ENCODE measurements around the gene CELF3. TPM values are rescaled to one million over a fixed set of nuclear protein-coding genes. Genes with fewer than 3 reads are reported as not detected.
"Not testable (repeated sequence)": the region's sequence is repeated elsewhere in the genome, so short reads cannot be mapped to it uniquely, and the experiment has no call there.

Gene CELF3
- total RNA-seq, 1 donor from 2014 or later: not detected

DNA sequence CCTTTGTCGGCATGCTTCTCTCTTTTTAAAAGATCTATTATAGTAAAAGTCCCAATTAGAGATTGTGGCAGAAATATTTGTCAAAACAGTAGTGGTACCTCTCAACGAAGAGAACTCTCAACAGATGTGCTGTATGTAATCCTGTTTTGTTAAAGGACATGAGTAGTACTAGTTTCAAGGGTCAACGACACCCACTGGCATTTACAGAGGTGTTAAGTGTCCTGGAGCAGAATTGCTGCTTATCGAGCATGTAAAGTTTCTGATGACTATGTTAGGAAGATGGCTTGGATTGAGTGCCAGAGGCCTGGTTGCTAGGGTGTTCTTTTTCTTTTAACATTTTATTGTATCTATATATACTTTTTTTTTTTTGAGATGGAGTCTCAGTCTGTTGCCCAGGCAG, 27.1 kb downstream of the CELF3 start:
- H3K27me3 Mint-ChIP-seq (ENCODE audit: unreplicated experiment): no peaks in the 10 kb centered on the region
- H3K27ac Mint-ChIP-seq (ENCODE audit: unreplicated experiment): no peak overlapping the region
- DNase-seq (ENCODE audit: low spot score): no peak
- no peak for TF ChIP-seq CTCF (IDR thresholded peaks at IDR 0.05; ENCODE audit: unreplicated experiment)
- no peak overlapping the region for H3K4me3 Mint-ChIP-seq (ENCODE audit: unreplicated experiment)
- H3K36me3 Mint-ChIP-seq (ENCODE audit: low read depth, unreplicated experiment): peaks cover 7% of the 10 kb centered on the region
- H3K4me1 Mint-ChIP-seq (ENCODE audit: unreplicated experiment): peaks cover 10% of the 10 kb centered on the region
- H3K9me3 Mint-ChIP-seq (ENCODE audit: unreplicated experiment): no peaks in the 10 kb centered on the region

DNA sequence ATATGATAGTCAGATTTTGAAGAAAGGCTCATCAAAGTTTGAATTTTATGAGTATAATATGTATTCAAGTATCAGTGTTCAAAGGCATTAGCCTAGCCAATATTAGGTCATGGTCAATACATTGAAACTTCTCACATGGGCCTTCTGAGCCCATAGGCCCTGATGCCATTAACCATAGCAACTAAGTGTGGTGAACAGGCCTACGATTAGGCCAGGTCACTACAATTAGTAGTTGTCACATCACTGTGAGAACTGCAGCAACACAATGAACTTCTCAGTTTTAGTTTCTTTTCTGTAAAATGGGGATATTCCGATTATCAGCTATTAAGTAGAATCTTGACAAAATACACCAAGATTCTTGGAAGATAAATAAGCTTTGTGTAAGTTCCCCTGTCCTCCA, 30.0 kb downstream of the CELF3 start:
- no peaks in the 10 kb centered on the region for H3K9me3 Mint-ChIP-seq (ENCODE audit: unreplicated experiment)
- DNase-seq (ENCODE audit: low spot score): no peak

DNA sequence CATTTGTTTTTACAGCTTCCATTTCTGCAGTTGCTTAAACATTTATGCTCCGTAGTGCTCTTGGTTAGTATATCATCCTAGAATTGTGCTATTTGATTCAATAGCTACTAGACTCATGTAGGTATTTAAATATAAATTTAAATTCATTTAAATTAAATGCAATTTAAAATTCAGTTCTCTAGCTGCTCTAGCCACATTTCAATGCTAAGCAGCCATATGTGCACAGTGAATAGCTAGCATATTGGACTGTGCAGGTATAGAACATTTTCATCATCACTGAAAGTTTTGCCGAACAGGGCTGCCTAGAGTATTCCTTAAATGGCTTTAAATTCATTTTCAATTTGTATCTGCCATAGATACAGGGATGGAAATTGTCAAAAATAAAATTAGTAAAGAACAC, 32.5 kb downstream of the CELF3 start:
- Mint-ChIP-seq H3K4me1 (ENCODE audit: unreplicated experiment) (no peaks in the 10 kb centered on the region), H3K9me3 (ENCODE audit: unreplicated experiment) (no peaks in the 10 kb centered on the region), H3K27me3 (ENCODE audit: unreplicated experiment) (no peaks in the 10 kb centered on the region), H3K27ac (ENCODE audit: unreplicated experiment) (no peak overlapping the region), H3K36me3 (ENCODE audit: low read depth, unreplicated experiment) (peaks cover 3% of the 10 kb centered on the region), H3K4me3 (ENCODE audit: unreplicated experiment) (no peak overlapping the region)
- DNase-seq (ENCODE audit: low spot score): no peak
- no peak for TF ChIP-seq CTCF (IDR thresholded peaks at IDR 0.05; ENCODE audit: unreplicated experiment)

More for the DNA sequence above, 30.0 kb downstream of the CELF3 start:
- Mint-ChIP-seq H3K36me3 (ENCODE audit: low read depth, unreplicated experiment) (peaks cover 7% of the 10 kb centered on the region), H3K27me3 (ENCODE audit: unreplicated experiment) (no peaks in the 10 kb centered on the region), H3K4me3 (ENCODE audit: unreplicated experiment) (no peak overlapping the region), H3K4me1 (ENCODE audit: unreplicated experiment) (peaks cover 2% of the 10 kb centered on the region), H3K27ac (ENCODE audit: unreplicated experiment) (peak overlapping the region; percentile 23)
- TF ChIP-seq CTCF (IDR thresholded peaks at IDR 0.05; ENCODE audit: unreplicated experiment): no peak

- H3K9me3 Mint-ChIP-seq (ENCODE audit: unreplicated experiment); H3K36me3 Mint-ChIP-seq (ENCODE audit: low read depth, unreplicated experiment); H3K27me3 Mint-ChIP-seq (ENCODE audit: unreplicated experiment); DNase-seq (ENCODE audit: low spot score); H3K27ac Mint-ChIP-seq (ENCODE audit: unreplicated experiment); H3K4me1 Mint-ChIP-seq (ENCODE audit: unreplicated experiment); H3K4me3 Mint-ChIP-seq (ENCODE audit: unreplicated experiment): not testable (repeated sequence)
Measured at GRCh38 chr1:151682901-151683300, 33.7 kb downstream of the CELF3 start.

DNA sequence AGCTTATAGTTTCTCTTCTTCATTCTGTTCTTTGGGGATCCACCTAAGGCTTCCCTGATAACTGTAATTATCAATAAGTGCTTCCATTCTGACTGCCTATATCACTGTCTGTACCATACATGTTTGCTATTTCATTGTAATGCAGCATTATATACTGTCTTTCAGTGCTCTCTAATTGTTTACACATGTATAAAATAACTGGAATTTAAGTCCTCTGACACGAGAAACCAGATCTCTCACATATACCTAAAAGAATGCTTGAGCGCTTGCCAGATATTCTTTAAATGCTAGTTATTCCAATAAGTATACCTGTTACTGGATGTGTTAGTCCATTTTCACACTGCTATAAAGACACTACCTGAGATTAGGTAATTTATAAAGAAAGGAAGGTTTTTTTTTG, 34.7 kb downstream of the CELF3 start:
- no peak for TF ChIP-seq CTCF (IDR thresholded peaks at IDR 0.05; ENCODE audit: unreplicated experiment)
- Mint-ChIP-seq H3K4me3 (ENCODE audit: unreplicated experiment) (no peak overlapping the region), H3K27me3 (ENCODE audit: unreplicated experiment) (no peaks in the 10 kb centered on the region), H3K4me1 (ENCODE audit: unreplicated experiment) (no peaks in the 10 kb centered on the region), H3K36me3 (ENCODE audit: low read depth, unreplicated experiment) (peaks cover 3% of the 10 kb centered on the region), H3K27ac (ENCODE audit: unreplicated experiment) (no peak overlapping the region), H3K9me3 (ENCODE audit: unreplicated experiment) (no peaks in the 10 kb centered on the region)
- no peak for DNase-seq (ENCODE audit: low spot score)

GRCh38 chr1:151680826-151681225, 35.8 kb downstream of the CELF3 start:
- no peak for DNase-seq (ENCODE audit: low spot score)
- H3K27ac Mint-ChIP-seq (ENCODE audit: unreplicated experiment): peak overlapping the region; percentile 38
- no peaks in the 10 kb centered on the region for H3K27me3 Mint-ChIP-seq (ENCODE audit: unreplicated experiment)
- no peak overlapping the region for H3K4me3 Mint-ChIP-seq (ENCODE audit: unreplicated experiment)
- peaks cover 1% of the 10 kb centered on the region for H3K36me3 Mint-ChIP-seq (ENCODE audit: low read depth, unreplicated experiment)
- H3K9me3 Mint-ChIP-seq (ENCODE audit: unreplicated experiment): no peaks in the 10 kb centered on the region
- TF ChIP-seq CTCF (IDR thresholded peaks at IDR 0.05; ENCODE audit: unreplicated experiment): no peak
- no peaks in the 10 kb centered on the region for H3K4me1 Mint-ChIP-seq (ENCODE audit: unreplicated experiment)

All from endothelial cell (in vitro differentiated cells).